ENCODE results near the gene CYB5RL.

DNA sequence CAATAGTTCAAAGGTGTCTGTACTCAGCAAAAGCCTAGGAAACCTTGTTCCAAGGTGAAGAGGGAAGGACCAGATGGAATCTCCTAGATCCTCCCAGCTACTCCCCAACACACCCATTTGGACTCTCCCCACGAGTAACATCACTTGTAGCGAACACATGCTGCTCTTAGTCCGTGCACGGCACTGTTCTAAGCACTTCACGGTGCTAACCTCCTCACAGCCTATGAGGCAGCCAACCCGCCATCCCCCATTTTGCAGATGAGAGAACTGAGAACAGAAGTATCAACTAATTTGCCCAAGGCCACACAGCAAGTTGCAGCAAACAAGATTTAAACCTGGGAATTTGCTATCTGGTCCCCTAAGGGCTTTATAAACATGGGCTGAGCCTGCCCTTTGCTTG lies 24.4 kb upstream of the CYB5RL start:
- TF ChIP-seq, protein P1, sequence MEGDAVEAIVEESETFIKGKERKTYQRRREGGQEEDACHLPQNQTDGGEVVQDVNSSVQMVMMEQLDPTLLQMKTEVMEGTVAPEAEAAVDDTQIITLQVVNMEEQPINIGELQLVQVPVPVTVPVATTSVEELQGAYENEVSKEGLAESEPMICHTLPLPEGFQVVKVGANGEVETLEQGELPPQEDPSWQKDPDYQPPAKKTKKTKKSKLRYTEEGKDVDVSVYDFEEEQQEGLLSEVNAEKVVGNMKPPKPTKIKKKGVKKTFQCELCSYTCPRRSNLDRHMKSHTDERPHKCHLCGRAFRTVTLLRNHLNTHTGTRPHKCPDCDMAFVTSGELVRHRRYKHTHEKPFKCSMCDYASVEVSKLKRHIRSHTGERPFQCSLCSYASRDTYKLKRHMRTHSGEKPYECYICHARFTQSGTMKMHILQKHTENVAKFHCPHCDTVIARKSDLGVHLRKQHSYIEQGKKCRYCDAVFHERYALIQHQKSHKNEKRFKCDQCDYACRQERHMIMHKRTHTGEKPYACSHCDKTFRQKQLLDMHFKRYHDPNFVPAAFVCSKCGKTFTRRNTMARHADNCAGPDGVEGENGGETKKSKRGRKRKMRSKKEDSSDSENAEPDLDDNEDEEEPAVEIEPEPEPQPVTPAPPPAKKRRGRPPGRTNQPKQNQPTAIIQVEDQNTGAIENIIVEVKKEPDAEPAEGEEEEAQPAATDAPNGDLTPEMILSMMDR (IDR thresholded peaks at IDR 0.05): no peak
- TF ChIP-seq JUN (CRISPR knock-in tag; IDR thresholded peaks at IDR 0.05): no peak
- TF ChIP-seq, protein P2, sequence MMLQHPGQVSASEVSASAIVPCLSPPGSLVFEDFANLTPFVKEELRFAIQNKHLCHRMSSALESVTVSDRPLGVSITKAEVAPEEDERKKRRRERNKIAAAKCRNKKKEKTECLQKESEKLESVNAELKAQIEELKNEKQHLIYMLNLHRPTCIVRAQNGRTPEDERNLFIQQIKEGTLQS (CRISPR knock-in tag; conservative IDR thresholded peaks at IDR 0.05): no peak

Data from WTC11 (cell line).